ENCODE results near the gene VIM. TPM values are rescaled to one million over a fixed set of nuclear protein-coding genes. Genes with fewer than 3 reads are reported as not detected.
A peak's percentile ranks its signal among the peaks of the same experiment; 100 is the strongest.

VIM gene
- total and polyA plus RNA-seq, 8 donors, result 1,589 to 2,224 (median 1,841) TPM

DNA sequence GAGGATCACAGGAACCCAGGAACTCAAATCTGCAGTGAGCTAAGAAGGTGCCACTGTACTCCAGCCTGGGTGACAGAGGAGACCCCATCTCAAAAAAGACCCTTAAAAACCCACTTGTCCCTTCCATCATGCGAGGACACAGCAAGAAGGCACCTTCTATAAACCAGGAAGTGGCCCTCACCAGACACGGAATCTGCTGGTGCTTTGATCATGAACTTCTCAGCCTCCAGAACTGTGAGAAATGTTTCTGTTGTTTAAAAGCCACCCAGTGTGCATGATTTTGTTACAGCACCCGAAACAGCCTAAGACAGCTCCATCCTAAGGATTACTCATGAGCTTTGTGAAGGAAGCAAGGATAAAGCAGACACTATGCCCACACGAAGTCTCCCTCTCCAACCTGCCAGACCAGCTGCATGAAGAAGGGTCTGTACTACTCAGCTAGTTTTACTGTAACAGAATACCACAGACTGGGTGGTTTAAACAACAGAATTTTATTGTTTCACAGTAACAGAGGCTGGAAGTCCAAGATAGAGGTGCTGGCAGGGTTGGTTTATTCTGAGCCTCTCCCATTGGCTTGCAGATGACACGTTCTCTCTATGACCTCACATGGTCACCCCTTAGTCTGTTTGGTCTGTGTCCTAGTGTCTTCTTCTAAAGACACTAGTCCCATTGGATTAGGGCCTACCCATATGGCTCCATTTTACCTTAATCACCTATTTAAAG lies 13.7 kb downstream of the VIM start:
- Histone ChIP-seq H3K9me3 (no peaks in the 10 kb centered on the region), H3K36me3 (peaks cover 0 to 16% of the 10 kb centered on the region in 2 donors), H3K4me1 (no peaks in the 10 kb centered on the region), H3K27me3 (no peaks in the 10 kb centered on the region), H3K4me3 (no peak overlapping the region), H3K27ac (no peak overlapping the region)
- ATAC-seq (no peak), DNase-seq (no peak)
- TF ChIP-seq, protein P1, sequence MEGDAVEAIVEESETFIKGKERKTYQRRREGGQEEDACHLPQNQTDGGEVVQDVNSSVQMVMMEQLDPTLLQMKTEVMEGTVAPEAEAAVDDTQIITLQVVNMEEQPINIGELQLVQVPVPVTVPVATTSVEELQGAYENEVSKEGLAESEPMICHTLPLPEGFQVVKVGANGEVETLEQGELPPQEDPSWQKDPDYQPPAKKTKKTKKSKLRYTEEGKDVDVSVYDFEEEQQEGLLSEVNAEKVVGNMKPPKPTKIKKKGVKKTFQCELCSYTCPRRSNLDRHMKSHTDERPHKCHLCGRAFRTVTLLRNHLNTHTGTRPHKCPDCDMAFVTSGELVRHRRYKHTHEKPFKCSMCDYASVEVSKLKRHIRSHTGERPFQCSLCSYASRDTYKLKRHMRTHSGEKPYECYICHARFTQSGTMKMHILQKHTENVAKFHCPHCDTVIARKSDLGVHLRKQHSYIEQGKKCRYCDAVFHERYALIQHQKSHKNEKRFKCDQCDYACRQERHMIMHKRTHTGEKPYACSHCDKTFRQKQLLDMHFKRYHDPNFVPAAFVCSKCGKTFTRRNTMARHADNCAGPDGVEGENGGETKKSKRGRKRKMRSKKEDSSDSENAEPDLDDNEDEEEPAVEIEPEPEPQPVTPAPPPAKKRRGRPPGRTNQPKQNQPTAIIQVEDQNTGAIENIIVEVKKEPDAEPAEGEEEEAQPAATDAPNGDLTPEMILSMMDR (IDR thresholded peaks at IDR 0.05), result no peak
- intact Hi-C loops (cut with DNase I), result no loop called here

GRCh38 chr10:17244700-17245365 lies 16.8 kb downstream of the VIM start:
- Histone ChIP-seq H3K4me1 (no peaks in the 10 kb centered on the region), H3K36me3 (no peaks in the 10 kb centered on the region), H3K4me3 (no peak overlapping the region), H3K27me3 (no peaks in the 10 kb centered on the region), H3K27ac (no peak overlapping the region), H3K9me3 (peaks cover 0 to 7% of the 10 kb centered on the region in 2 donors)
- no peak for DNase-seq
- TF ChIP-seq, protein P1 (IDR thresholded peaks at IDR 0.05), result no peak
- intact Hi-C loops (cut with DNase I), result no loop called here
- no peak for ATAC-seq

GRCh38 chr10:17247210-17247609 lies 19.2 kb downstream of the VIM start:
- no peaks in the 10 kb centered on the region for H3K36me3 ChIP-seq
- DNase-seq (no peak), ATAC-seq (no peak)
- intact Hi-C loops (cut with DNase I), result no loop called here
- no peak overlapping the region for H3K27ac ChIP-seq
- TF ChIP-seq, protein P1 (IDR thresholded peaks at IDR 0.05), result no peak
- no peaks in the 10 kb centered on the region for H3K4me1 ChIP-seq
- H3K9me3 ChIP-seq, result peaks cover 0 to 7% of the 10 kb centered on the region in 2 donors
- no peak overlapping the region for H3K4me3 ChIP-seq
- no peaks in the 10 kb centered on the region for H3K27me3 ChIP-seq

DNA sequence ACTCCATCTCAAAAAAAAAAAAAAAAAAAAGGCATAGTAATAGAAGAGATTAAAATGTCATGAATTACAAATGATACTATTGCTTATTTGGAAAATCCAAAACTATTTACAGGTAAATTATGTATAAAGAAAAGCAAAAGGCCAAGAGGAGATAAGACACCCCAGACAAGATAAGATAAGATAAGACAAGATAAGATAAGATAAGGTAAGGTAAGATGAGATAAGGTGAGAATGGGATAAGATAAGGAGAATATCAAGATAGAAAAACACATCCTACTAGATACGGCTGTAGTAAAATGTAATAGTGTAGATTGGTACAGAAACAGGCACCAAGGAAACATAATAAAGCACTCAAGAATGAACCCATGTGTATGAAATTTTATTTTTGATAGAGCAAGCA lies 20.9 kb downstream of the VIM start:
- intact Hi-C loops (cut with DNase I), result no loop called here
- peaks cover 0 to 7% of the 10 kb centered on the region in 2 donors for H3K9me3 ChIP-seq
- no peak overlapping the region for H3K4me3 ChIP-seq
- no peaks in the 10 kb centered on the region for H3K27me3 ChIP-seq
- no peaks in the 10 kb centered on the region for H3K36me3 ChIP-seq
- H3K4me1 ChIP-seq, result no peaks in the 10 kb centered on the region
- TF ChIP-seq, protein P1 (IDR thresholded peaks at IDR 0.05), result no peak
- no peak for DNase-seq
- H3K27ac ChIP-seq, result no peak overlapping the region
- no peak for ATAC-seq

GRCh38 chr10:17249820-17250219 lies 21.8 kb downstream of the VIM start:
- intact Hi-C loops (cut with DNase I), result no loop called here

More at GRCh38 chr10:17249820-17250219, 21.8 kb downstream of the VIM start:
- Histone ChIP-seq H3K36me3 (no peaks in the 10 kb centered on the region), H3K4me1 (no peaks in the 10 kb centered on the region), H3K27ac (no peak overlapping the region), H3K4me3 (no peak overlapping the region), H3K27me3 (no peaks in the 10 kb centered on the region), H3K9me3 (peaks cover 0 to 7% of the 10 kb centered on the region in 2 donors)
- DNase-seq (no peak), ATAC-seq (peak; percentile 16)
- TF ChIP-seq, protein P1 (IDR thresholded peaks at IDR 0.05), result peak in 1 of 2 donors; percentile 21
